Heart left ventricle (tissue), 16 donors: Measurements from ENCODE around the gene LSM8. TPM values are rescaled to one million over a fixed set of nuclear protein-coding genes. Genes with fewer than 3 reads are reported as not detected.

Experiments used
- ATAC-seq, 4 donors: fragments of 200-7000 bp; cut with Tn5 transposase; one replicate each; pipeline ENCODE4 v1.9.1; 2020 to 2022; ENCODE audit warnings: moderate library complexity in 4 of 4, mild to moderate bottlenecking in 3 of 4, moderate number of reproducible peaks in 1 of 4
- DNase-seq, 5 donors: peaks; one replicate each; pipeline ENCODE4 v3.0.0-alpha.2; 2020
- H3K27ac ChIP-seq, 12 donors: fragments of 200-600 bp; sonication (generic) in 4 of 12; one replicate each; pipeline versions ENCODE4 v1.5.0 to v1.8.0; 2016 to 2022; ENCODE audit warnings: mild to moderate bottlenecking in 2 of 12
- H3K27me3 ChIP-seq, 9 donors: fragments of 200-600 bp; sonication (generic) in 2 of 9; one replicate each; pipeline versions ENCODE4 v1.5.1 to v1.8.0; 2016 to 2022; ENCODE audit warnings: mild to moderate bottlenecking in 3 of 9
- H3K36me3 ChIP-seq, 9 donors: fragments of 200-600 bp; sonication (generic) in 2 of 9; one replicate each; pipeline versions ENCODE4 v1.5.0 to v1.8.0; 2018 to 2022; ENCODE audit warnings: mild to moderate bottlenecking in 2 of 9
- H3K4me1 ChIP-seq, 12 donors: fragments of 200-600 bp; sonication (generic) in 4 of 12; one replicate each; pipeline versions ENCODE4 v1.5.0 to v1.8.0; 2016 to 2022; ENCODE audit warnings: mild to moderate bottlenecking in 3 of 12
- H3K4me3 ChIP-seq, 12 donors: fragments of 200-600 bp; sonication (generic) in 4 of 12; one replicate each; pipeline versions ENCODE4 v1.5.0 to v1.8.0; 2017 to 2022; ENCODE audit warnings: mild to moderate bottlenecking in 9 of 12, moderate library complexity in 4 of 12
- H3K9me3 ChIP-seq, 12 donors: fragments of 200-600 bp; sonication (generic) in 4 of 12; one replicate each; pipeline versions ENCODE4 v1.5.0 to v1.8.0; 2016 to 2022; ENCODE audit warnings: mild to moderate bottlenecking in 1 of 12
- POLR2A ChIP-seq, 2 donors: fragments of 450-650 bp; IDR thresholded peaks; one replicate each; pipeline ENCODE4 v1.6.1; 2017; ENCODE audit warnings: antibody characterized with exemption in 2 of 2, mild to moderate bottlenecking in 2 of 2, moderate library complexity in 2 of 2
- WGBS, 4 donors: extraction: QIAGEN DNeasy Blood & Tissue Kit in 2 of 4; methylation state at CpG; one replicate each; pipeline versions ENCODE4 v1.1.5 to v1.1.7; 2013 to 2018; 5-methylcytosine and 5-hydroxymethylcytosine counted together
- intact Hi-C, 10 donors: fragments of 100-400 bp; cut with DNase I; formaldehyde crosslinking; loops; one replicate each; pipeline versions ENCODE4 v1.11.1 to v1.14.2; 2022
- polyA plus RNA-seq, 2 donors: library from polyadenylated mRNA; stranded (reverse); fragments of 200-250 nt; gene quantifications; one replicate each; pipeline ENCODE4 v1.2.3, GENCODE V29; 2013
- total RNA-seq, 9 donors: library from RNA; depleted of rRNA in 2 of 9; stranded (reverse); fragments of >200 nt in 2 of 9; fragmentation: NEBNext Ultra II Directional in 3 of 9; extraction: Animal tissue kit (Norgen Biotek cat#: 25700) in 3 of 9; gene quantifications; one replicate each; pipeline versions ENCODE4 v1.1.0 to v1.2.4, GENCODE V29; 2016 to 2023
- TF ChIP-seq, protein P1 (sequence below), 12 donors: fragments of 200-600 bp; sonication (generic) in 4 of 12; IDR thresholded peaks; one replicate each; pipeline versions ENCODE4 v1.5.0 to v1.8.0; 2018 to 2022; ENCODE audit warnings: antibody characterized with exemption in 12 of 12, mild to moderate bottlenecking in 5 of 12
- donor health status: ischemic (EF 13 %, LVEDD 7.1; RV severe dilation, severe dysfunction).
- donor health status: healthy with polysubstance abuse.
- donor health status: DM: no; HTN: yes; CAD: no.
- donor health status: DM: no; HTN: no; CAD: no.
- donor health status: ischemic (EF 25% LVEDD 6.9; RV normal size, moderate dysfunction).
- donor health status: ischemic (EF 25% LVEDD 5.7; RV mildly dilated, moderate dysfunction).
- donor health status: healthy.
- donor health status: DM: yes; HTN: yes; CAD: no.
- donor health status: ischemic (EF 35%, LVEDD 5.7; RV mildly dilated, moderate dysfunction).
- donor health status: nonischemic (EF 11% LVEDD 7.7; RV severe dilation, severe dysfunction).
- donor health status: DM: yes; HTN: yes; CAD: no.
- donor health status: PGD.
- donor health status: ischemic (EF 29% LVEDD 5.4; RV normal size, mild dysfunction).
- donor health status: nonischemic (EF 23%, LVEDD 6.1; RV moderate dilation, normal function).

LSM8 gene
- total and polyA plus RNA-seq, 11 donors, result 13.1 to 23.2 (median 17.2) TPM

DNA sequence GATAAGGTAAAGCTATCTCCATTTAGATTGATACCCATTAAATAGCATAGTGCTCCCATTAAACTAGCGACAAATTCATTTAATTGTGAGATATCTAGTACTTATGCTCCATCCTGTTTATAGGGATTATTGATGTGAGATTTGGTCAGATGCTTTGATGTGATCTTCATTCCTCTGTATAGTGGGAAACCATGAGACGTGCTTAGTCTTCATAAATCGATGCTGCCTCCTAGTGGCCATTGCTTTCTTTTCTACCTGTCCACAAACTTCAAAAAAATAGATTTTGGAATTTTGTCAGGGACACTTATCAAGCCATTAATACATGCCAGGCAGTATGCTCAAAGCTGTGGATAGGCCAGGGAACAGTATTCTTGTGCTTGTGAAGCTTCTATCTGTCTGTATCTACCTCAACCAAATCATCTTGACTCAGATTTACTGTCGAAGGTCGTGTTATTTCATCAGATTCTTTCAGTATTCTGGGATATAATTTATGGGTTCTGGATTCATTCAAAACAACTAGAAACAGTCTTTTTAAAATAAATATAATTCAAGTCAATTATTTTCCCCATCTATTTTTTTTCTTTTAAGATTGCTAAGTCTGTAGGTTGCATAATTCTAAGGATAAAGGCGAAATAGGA lies 12.0 kb downstream of the LSM8 start:
- no peak overlapping the region for H3K27ac ChIP-seq
- DNase-seq (peak in 2 of 5 donors; percentile 28 to 34), ATAC-seq (peak in 2 of 4 donors; percentile 66 to 70)
- no peaks in the 10 kb centered on the region for H3K4me1 ChIP-seq
- WGBS, 4 donors, result 54 to 56% (median 55%) methylated on average over 6 of the region's 6 CpGs
- H3K9me3 ChIP-seq, result no peaks in the 10 kb centered on the region
- no peaks in the 10 kb centered on the region for H3K27me3 ChIP-seq
- no peak overlapping the region for H3K4me3 ChIP-seq
- intact Hi-C loops, result loop anchor here in 1 of 10 donors (5.0 to 10.0 kb wide), 2 partner anchors 444 to 981 kb away; no protein-coding TSS in a partner anchor
- H3K36me3 ChIP-seq, result peaks cover 0 to 34% (median 19%) of the 10 kb centered on the region in 9 donors
- no peak for TF ChIP-seq POLR2A (IDR thresholded peaks at IDR 0.05)
- TF ChIP-seq, protein P1, sequence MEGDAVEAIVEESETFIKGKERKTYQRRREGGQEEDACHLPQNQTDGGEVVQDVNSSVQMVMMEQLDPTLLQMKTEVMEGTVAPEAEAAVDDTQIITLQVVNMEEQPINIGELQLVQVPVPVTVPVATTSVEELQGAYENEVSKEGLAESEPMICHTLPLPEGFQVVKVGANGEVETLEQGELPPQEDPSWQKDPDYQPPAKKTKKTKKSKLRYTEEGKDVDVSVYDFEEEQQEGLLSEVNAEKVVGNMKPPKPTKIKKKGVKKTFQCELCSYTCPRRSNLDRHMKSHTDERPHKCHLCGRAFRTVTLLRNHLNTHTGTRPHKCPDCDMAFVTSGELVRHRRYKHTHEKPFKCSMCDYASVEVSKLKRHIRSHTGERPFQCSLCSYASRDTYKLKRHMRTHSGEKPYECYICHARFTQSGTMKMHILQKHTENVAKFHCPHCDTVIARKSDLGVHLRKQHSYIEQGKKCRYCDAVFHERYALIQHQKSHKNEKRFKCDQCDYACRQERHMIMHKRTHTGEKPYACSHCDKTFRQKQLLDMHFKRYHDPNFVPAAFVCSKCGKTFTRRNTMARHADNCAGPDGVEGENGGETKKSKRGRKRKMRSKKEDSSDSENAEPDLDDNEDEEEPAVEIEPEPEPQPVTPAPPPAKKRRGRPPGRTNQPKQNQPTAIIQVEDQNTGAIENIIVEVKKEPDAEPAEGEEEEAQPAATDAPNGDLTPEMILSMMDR (IDR thresholded peaks at IDR 0.05), result peak; percentile 55 to 78 (median 64)

DNA sequence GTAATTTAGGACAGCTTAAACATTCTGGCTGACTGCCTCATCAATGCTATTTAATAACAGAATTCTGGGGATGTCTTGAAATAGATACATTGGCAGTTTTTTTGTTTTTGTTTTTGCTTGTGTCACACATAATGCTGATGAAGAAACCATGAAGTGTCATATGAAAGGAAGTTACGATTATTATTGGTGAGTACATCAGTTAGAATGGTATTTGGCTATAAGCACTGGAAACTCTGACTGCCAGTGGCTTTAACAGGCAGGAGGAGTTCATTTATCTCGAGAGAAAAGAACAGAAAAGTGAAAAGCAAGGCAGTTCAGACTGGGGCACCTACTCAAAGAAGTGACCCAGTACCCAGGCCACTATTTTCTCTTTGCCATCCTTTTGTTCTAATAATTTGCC lies 18.1 kb downstream of the LSM8 start:
- Histone ChIP-seq H3K27me3 (no peaks in the 10 kb centered on the region), H3K4me3 (no peak overlapping the region), H3K27ac (no peak overlapping the region), H3K9me3 (no peaks in the 10 kb centered on the region), H3K36me3 (no peaks in the 10 kb centered on the region), H3K4me1 (no peaks in the 10 kb centered on the region)
- DNase-seq (no peak), ATAC-seq (no peak)
- 52 to 70% (median 59%) methylated on average over 2 of the region's 2 CpGs for WGBS, 4 donors
- TF ChIP-seq POLR2A (IDR thresholded peaks at IDR 0.05), result no peak
- TF ChIP-seq, protein P1 (IDR thresholded peaks at IDR 0.05), result no peak
- intact Hi-C loops, result no loop called here

DNA sequence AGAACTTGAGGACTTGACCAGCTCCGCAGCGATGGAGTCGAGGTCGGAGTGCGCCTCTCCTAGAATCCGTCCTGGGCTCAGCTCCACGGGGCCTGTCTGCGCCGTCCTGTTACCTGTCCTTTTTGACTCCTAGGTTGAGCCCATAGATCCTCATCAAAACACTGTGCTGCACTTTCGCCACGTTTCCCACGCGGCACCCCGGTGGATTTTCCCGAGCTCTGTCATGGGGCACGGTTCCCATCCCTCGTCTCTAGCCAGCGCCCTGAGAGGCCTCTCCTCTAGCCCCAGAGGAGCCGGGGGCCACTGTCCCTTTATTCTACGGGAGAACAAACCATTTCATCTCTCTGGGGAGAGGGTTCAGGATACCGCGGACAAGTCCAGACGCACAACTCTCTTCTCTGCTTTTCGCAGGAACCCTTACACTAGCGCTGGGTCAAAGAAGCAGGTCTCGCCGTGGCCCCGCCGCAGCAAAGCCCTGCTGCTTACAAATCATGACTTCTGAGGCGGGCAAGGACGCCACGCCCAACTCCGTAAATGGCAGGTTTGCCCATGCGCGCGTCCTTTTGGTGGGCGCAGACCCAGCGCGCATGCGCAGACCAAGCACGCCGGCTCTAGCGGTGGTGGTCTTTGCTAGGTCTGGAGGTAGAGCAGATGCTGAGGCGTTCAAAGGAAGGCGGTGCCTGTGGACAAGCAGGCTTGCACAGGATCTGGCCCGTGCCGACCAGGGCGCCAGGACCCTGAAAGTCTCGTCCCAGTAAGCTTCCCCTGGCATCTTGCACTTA lies 30.3 kb downstream of the LSM8 start:
- H3K9me3 ChIP-seq, result no peaks in the 10 kb centered on the region
- peak overlapping the region; percentile 30 to 69 (median 52) for H3K4me3 ChIP-seq
- H3K4me1 ChIP-seq, result peaks cover 0 to 10% (median 0%) of the 10 kb centered on the region in 12 donors
- peak; percentile 71 to 97 (median 90) for ATAC-seq
- peak overlapping the region in 3 of 12 donors; percentile 6 to 48 (median 14) for H3K27ac ChIP-seq
- peak; percentile 53 to 85 (median 76) for DNase-seq
- H3K27me3 ChIP-seq, result peaks cover 0 to 10% (median 0%) of the 10 kb centered on the region in 9 donors
- TF ChIP-seq, protein P1 (IDR thresholded peaks at IDR 0.05), result no peak
- TF ChIP-seq POLR2A (IDR thresholded peaks at IDR 0.05), result no peak
- H3K36me3 ChIP-seq, result no peaks in the 10 kb centered on the region
- intact Hi-C loops, result loop anchor here in 1 of 10 donors (10.0 kb wide), 1 partner anchor 59 kb away; no protein-coding TSS in a partner anchor
- 4 to 26% (median 17%) methylated on average over 44 to 49 of the region's 49 CpGs for WGBS, 4 donors

DNA sequence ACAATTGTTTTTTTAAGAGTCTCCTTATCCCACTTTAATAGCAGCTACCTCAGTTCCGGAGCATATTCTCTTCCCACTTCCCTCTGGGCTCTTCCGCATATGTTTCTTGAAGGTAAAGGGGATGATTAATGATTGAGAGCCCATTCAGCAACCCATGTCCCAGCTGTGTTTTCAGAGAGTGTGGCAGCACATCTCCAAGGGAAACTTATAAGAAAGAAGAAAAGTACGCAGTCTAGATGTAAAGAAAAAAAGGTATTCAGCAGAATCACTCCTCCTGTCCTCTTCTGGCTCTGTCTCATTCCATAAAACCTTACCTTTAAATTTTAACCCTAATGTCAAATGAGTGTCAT lies 30.8 kb downstream of the LSM8 start:
- Histone ChIP-seq H3K4me3 (peak overlapping the region; percentile 30 to 69 (median 52)), H3K36me3 (no peaks in the 10 kb centered on the region), H3K27me3 (peaks cover 0 to 10% (median 0%) of the 10 kb centered on the region in 9 donors), H3K4me1 (peaks cover 0 to 10% (median 0%) of the 10 kb centered on the region in 12 donors), H3K27ac (peak overlapping the region in 2 of 12 donors; percentile 6 to 48), H3K9me3 (no peaks in the 10 kb centered on the region)
- WGBS, 4 donors, result 47 to 60% (median 56%) methylated on average over 3 of the region's 3 CpGs
- DNase-seq (no peak), ATAC-seq (peak in 1 of 4 donors; percentile 26)
- TF ChIP-seq, protein P1 (IDR thresholded peaks at IDR 0.05), result no peak
- no peak for TF ChIP-seq POLR2A (IDR thresholded peaks at IDR 0.05)
- intact Hi-C loops, result loop anchor here in 1 of 10 donors (10.0 kb wide), 1 partner anchor 60 kb away; no protein-coding TSS in a partner anchor
